Head of caudate nucleus (tissue), 42 donors: Measurements from ENCODE around the gene MAP3K20.

Source experiments
- DNase-seq, 42 donors: peaks; one replicate each; pipeline versions ENCODE4 v3.0.0 to v3.0.0-alpha.2; 2020 to 2021; ENCODE audit warnings: mixed read lengths in 7 of 42
- intact Hi-C: fragments of 100-400 bp; cut with DNase I; formaldehyde crosslinking; loops from one replicate; pipeline ENCODE4 v1.15.0; 2022

The MAP3K20 gene

DNA sequence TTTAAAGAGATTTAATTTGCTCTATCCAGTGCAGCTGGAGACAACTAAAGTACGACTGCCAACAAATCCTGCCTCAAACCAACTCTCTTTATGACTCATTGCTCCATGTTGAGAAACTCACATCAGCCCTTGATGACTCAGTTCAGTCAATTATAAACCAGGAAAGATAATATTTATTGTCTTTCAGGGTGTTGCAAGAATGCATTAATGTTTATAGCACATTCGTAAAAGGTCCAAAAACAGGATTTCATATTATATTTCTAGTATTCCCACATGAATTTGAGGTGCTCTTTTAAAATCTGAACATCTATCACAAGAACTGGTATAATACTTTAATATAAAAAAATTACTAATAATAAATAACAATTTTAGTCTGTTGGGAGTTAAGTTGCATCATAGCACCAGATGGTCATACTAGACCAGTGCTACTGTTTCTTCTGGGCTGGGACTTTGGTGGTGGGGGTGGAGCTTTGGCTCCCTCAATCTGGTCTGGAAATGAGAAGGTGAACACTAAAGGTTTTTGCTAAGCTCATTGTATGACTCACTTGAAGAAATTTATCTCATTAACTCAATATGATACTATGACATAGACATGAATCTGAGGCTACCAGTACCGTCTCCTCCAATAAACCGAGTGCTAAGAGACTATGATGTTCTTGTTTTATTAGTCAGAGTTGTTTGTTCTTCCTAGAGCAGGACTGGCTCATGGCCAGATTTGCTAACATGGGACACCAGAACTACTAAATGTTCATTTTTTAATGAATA lies 26.6 kb upstream of the MAP3K20 start:
- DNase-seq = peak in 3 of 42 donors; percentile 18 to 57 (median 30)
- intact Hi-C loops = no loop called here

DNA sequence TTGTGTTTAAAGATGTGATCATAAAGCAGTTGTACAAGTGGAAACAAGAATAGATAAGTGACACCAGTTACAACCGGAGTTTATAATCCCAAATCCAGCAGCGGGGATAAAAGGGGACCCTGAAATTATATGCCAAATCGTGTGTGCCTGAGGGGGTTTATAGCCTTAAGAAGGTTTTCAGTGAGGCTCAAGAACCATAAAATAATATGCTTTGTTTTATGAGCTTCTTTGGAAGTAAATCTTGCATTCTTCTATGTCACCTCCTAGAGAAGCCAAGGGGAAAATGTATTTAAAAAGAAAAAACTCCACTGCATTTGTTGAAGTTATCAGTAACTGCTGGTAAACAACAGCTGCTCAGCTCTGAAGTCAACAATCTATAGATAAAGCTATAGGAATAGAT lies 25.8 kb upstream of the MAP3K20 start:
- no peak for DNase-seq
- intact Hi-C loops = no loop called here

DNA sequence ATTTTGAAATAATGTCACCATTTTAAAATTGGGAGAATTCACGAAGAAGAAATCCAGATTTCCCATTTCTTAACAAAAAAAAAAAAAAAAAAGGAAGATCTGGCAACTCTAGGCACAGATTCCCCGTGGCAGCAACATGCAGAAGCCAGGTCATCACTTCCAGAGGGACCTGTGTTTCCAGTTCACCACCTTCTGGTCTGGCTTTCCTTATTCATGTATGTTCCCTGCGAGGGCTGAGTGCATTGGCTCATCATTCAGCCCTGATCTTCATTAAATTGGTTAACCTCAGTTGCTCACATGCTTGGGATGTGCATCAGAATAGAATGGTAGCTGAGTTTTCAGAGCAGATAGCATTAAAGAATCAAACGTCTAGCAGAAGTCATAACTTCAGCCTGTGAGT lies 25.0 kb upstream of the MAP3K20 start:
- DNase-seq = no peak
- intact Hi-C loops = no loop called here

DNA sequence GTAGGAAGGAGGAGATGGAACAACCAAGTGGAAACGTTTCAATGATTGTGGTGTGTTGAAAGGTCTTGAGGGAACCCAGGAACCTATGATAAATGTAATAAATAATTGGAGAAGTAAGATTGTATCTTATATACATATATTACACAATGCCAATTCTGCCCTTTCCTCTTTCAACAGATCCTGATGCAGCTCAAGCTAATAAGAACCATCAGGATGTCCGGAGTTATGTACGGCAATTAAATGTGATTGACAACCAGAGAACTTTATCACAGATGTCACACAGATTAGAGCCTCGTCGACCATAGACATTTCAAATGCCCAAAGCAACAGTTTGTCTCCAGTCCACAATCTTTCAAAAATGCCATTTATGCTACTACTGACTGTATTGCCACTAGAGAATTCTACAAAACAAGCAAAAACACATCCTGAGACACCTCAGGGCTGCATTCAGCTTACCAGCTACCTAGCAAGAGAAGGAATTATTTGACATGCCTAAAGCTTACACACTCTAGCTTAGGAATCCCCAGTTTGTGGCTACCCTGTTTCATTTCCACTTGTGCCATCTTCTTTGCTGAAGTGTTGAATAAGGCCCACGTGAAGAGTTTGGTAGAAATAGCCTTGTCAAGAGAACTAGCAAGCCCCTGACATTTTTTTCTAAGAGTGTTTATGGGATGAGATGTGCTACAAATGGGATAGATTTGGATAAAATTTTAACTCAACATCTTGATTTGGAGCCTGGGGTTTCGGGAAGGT lies 24.0 kb upstream of the MAP3K20 start:
- no peak for DNase-seq
- intact Hi-C loops = no loop called here

DNA sequence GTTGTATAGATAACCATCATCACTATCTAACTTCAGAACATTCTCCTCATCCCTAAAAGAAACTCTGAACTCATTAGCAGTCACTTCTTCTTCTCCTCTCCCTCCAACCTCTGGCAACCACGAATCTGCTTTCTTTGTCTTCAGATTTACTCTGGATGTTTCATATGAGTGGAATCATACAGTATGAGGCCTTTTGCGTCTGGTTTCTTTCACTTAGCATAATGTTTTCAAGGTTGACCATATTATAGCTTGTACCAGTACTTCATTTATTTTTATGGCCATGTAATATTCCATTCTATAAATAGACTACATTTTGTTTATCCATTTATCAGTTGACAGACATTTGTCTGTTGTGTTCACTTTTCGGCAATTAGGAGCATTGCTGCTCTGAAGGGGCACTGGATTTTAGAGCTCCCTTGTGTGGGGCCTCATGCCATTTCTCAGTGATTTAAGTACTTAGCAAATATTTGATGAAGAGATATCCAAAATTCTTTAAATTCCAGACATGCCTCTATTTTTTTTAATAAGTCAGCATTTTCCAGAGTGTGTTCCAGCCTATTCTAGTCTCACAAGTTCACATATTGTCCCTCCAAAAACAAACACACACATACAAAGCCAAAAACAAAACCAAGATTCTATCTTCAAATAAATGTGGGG lies 22.5 kb upstream of the MAP3K20 start:
- intact Hi-C loops = no loop called here
- no peak for DNase-seq

DNA sequence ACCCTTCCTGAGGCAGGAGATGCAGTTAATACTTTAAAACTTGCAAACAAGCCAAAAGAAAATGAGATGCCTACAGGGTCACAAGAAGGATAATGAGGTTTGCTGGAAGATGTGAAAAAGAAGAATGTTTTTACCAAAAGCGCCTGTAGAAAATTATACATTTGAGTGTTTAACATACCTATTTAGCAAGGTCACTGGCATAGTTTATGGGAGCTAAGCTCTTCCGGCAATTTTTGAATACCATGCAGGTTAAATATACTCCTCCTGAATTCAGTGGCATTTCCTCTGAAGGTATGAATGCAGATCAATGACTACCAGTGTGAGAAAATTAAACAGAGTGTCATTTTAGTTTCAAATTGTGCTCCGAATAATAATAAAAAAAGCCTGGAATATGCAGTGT lies 21.2 kb upstream of the MAP3K20 start:
- no peak for DNase-seq
- intact Hi-C loops = no loop called here

DNA sequence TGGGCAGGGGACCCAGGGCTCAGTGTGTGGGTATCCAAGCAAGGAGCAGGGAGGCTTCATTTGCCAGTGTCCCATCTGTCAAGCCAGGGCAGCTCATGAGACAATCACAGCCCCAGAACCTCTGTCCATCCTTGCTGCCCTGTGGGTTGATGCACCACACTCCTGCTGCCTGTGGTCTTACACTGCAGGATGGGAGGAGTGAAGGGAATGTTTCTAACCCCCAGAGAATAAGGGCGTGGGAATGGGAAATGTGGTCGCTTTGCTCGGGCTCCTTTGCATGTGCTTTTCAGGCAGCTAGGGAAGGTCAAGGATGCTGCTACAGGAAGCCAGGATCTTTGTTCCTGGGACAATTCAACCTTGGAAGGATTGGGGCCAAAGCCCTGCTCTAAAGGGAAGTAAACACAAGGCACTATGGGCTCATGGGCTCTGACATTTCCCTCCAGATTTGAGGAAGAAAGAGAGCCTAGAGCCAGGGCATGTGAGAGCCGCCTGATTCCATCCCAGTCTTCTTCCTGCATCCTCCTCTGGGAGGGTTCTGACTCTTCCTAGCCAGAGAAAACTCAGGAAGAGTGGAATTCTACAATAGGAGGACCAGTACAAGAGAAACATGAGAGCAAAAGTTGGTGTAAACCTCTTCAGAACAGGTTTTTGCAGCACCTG lies 18.8 kb upstream of the MAP3K20 start:
- intact Hi-C loops = no loop called here
- peak in 1 of 42 donors; percentile 29 for DNase-seq

DNA sequence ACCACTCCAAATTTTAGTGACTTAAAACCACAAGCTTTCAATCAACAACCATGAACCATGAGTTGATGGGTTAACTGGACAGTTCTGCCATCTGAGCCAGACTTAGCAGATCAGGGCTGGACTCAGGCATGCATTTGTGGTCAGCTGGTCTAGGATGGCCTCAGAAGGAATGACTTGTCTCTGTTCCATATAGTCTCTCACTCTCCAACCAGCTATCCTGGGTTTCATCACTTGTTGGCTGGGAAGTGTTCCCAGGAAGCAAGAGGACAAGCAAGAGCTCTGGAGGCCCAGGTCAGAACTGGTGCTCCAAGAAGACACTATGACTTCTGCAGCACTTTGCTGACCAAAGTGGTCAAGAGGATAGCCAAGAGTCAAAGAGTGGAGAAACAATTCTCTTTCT lies 17.5 kb upstream of the MAP3K20 start:
- intact Hi-C loops = no loop called here
- DNase-seq = no peak

DNA sequence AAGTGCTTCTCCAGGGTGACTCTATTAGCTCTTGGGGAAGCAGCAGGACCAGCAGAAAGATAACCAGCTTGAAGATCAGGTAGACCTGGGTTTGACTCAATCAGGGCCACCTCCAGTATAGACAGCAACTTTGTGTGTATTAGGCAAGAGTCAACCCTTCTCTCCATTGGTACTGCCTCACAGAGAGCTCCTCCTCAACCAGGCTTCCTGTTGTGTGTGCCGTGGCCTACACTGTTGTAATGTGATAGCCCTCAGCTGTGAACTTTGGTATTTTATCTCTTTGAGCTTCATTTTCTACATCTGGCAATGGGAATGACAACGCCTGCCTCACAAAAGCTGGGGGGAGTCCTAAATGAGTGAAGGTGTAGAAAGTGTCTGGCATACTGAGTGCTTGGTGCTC lies 17.0 kb upstream of the MAP3K20 start:
- intact Hi-C loops = no loop called here
- DNase-seq = no peak

DNA sequence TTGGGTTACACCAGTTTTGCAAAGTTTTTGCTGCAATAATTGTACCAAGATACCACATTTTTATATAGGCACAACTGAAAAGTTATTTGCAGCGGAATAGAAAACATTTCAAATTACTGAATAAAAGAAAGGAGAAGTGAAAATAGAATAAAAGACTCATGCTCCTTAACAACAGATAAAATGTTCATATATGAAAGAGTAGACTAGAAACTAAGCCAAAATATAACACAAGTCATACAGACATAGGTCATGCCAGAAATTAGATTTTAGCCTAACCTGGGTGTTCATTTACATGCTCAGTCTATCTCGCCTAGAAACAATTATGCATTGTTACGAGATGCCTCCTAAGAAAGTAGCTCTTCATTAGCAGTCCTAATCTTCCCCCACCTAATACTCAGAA lies 16.4 kb upstream of the MAP3K20 start:
- no peak for DNase-seq
- intact Hi-C loops = no loop called here

DNA sequence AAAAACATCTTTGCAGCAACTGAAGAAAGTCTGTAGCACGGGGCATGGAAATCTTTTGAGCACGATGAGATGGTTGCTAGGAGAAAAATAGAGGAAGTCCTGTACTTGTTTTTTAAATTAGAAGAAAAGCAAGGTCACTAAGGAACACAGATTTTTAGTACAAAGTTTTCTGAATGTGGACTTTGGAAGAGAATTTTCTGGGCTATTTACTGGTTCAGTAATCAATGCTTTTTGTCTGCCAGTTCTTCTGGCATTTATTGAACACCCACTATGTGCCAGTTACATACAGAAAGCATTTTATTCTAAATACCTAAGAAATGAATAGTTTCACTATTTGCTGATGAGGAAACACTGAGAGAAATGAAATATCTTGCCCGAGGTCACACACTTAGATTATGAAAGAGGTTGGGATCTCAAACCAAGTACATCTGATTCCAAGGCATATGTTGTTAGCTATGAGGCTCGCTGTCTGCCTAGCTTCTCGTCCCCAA lies 15.6 kb upstream of the MAP3K20 start:
- intact Hi-C loops = no loop called here
- DNase-seq = no peak

DNA sequence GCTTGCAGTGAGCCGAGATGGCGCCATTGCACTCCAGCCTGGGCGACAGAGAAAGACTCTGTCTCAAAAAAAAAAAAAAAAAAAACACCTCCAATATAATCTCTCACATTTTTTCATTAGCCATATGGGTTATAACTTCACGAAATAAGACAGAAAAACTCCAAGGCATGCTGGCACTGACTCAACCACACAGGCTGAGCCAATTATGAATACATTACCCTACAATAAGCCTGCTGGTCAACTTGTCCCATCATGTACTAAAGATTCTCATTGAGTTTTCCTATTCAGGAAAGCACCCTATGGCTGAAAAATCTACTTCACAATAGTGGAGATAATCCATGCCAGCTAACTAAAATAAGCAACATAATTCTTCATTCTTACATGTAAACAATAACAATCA lies 12.8 kb upstream of the MAP3K20 start:
- intact Hi-C loops = no loop called here
- DNase-seq = no peak

DNA sequence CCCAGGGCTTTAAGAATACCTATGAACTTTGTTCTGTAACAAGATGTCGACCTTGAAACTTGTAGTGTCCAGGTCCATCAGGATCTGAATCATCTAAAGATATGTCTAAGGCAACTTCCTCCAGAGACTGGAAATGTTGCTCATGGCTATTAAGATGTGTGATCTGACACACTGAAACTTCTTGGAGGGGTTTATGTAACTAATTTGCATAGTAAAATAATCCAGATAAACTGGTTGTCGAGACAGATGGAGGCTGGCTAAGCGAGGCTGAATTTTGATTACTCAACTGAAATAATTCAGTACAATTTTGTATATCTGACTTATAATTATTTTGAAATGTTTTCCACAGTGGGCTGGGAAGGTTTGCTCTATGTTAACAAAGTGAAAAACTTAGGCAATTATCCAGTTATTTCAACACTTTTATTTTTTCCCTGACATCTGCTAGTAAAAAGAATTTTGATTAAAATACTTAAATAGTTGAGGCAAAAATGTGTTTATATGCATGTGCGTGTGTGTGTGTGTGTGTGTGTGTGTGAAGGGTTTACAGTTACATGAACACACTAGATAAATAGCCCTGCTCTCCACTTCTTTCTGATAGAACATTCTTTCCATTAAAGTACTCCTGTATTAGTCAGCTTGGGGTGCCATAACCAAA lies 11.4 kb upstream of the MAP3K20 start:
- intact Hi-C loops = no loop called here
- DNase-seq = no peak

DNA sequence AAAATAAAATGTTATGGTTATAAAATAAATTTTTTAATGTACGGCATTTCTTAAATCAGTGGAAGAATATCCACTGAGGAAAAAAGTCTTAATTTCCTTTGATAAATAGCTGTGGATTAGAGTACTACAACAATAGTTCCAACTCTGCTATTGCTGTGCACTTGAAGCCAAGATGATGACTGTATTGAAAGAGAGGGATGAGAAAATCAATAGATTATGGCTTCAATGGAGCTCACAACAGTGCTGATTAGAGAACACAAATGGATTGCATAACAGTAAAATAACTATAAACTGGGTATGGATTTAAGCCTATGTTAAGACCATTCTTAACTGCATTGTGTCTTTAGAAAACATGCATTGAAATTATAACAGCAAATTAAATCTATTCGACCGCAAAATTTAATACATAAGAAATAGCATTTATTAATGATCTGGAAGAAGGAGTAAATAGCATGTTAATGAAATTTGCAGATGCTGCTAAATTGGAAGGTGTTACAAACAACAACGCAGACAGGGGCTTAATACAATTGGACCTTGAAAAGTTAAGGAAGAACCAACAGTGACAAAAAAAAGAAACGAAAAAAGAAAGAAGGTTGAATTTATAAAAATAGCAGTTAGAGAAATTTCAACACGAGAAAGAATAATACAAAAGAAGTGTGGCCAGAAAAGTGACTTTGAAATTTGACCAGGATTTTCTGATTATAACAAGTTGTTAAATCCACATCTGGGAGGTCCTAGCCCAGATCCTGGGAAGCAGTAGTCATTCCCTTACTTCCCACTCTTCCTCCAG lies 8.6 kb upstream of the MAP3K20 start:
- no peak for DNase-seq
- intact Hi-C loops = no loop called here

DNA sequence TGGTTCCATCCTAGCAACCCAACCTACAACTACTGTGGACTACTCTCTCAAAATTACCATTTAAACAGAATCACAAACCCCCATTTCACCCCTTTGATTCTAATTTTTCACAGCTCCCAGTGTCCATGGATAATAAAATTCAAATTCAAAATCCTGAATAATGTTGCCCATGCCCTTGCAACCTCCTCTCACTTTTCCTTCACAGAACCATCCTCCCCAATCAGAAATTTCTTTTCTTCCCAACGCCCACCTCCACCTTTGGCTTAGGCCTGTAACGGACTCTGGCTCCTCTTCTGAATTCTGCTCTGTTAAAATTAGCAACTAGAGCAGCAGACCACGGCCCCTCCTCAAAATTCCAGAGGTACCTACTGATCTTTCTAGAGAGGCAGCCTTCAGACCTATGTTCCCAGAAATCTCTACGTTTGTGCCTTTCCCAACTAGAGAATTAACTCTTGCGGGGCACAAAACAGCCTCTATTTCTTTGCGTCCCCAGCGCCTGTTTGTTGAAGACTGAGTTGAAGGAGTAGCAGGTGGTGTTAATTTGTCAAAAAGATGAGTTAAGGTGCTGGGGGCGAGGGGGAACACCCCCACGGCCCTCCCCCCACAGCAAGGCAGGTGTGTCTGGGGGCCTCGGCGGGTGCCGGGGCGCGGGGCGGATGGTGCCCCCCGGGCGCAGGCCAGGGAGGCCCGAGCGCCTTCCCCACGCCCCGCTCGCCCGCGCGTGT lies 428 bp upstream of the MAP3K20 start:
- peak in 4 of 42 donors; percentile 1 to 26 (median 9) for DNase-seq
- intact Hi-C loops = no loop called here

DNA sequence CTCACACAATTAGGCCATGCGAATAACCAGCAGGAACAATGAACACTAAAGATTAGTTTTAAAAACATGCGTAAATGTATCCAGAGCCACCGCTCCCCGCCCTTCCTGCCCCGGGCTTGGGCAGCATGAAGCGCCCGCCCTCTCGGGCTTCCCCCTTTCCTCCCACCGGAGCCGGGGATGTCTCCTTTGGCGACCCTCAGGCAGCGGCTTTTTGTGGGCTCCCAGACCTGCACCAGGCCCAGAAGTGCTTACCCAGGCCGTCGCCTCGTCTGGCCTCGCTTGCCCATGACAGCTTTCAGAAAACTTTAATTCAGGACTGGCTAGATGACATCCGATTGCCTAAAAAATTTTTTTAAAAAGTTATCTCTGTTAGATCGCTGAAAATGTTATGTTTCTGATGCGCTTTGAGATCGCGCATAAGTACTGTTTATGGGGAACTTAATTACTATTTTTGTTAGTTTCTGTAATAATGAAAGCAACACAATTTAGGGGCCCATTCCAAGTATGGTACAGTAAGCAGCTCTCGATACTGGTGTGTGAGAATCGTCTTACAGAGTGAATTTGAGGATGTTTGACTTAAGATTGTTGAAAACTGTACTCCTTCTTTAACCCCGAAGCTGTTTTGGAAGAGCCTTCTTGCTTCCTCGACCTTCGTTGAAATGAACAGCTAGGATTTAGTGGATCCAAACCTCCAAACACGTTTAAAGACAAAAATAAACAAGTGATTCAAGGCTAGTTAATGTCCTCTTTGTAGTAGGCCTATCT lies 1.1 kb downstream of the MAP3K20 start:
- intact Hi-C loops = no loop called here
- DNase-seq = peak in 33 of 42 donors; percentile 4 to 49 (median 19)
